Osteocyte (in vitro differentiated cells): ENCODE measurements around the gene ZNF677. TPM values are rescaled to one million over a fixed set of nuclear protein-coding genes. Genes with fewer than 3 reads are reported as not detected.
"Not testable (repeated sequence)": the region's sequence is repeated elsewhere in the genome, so short reads cannot be mapped to it uniquely, and the experiment has no call there.

Source experiments
- DNase-seq: peaks from one replicate; pipeline ENCODE4 v3.0.0; 2021; ENCODE audit warnings: mixed read lengths; ENCODE audit not compliant: unreplicated experiment; ENCODE audit errors: extremely low spot score
- H3K27ac Mint-ChIP-seq: one replicate; pipeline ENCODE4 v1.8.0; 2021; ENCODE audit warnings: mild to moderate bottlenecking, mixed read lengths; ENCODE audit not compliant: unreplicated experiment
- H3K27me3 Mint-ChIP-seq: one replicate; pipeline ENCODE4 v1.8.0; 2021; ENCODE audit warnings: mixed read lengths; ENCODE audit not compliant: unreplicated experiment
- H3K36me3 Mint-ChIP-seq: one replicate; pipeline ENCODE4 v1.8.0; 2021; ENCODE audit warnings: mixed read lengths; ENCODE audit not compliant: unreplicated experiment
- H3K4me1 Mint-ChIP-seq: one replicate; pipeline ENCODE4 v1.8.0; 2021; ENCODE audit warnings: mixed read lengths; ENCODE audit not compliant: unreplicated experiment
- H3K4me3 Mint-ChIP-seq: one replicate; pipeline ENCODE4 v1.8.0; 2021; ENCODE audit warnings: mild to moderate bottlenecking, moderate library complexity, mixed read lengths; ENCODE audit not compliant: unreplicated experiment
- H3K9me3 Mint-ChIP-seq: one replicate; pipeline ENCODE4 v1.8.0; 2021; ENCODE audit warnings: mixed read lengths; ENCODE audit not compliant: unreplicated experiment
- total RNA-seq: library from RNA; stranded (reverse); gene quantifications from 2 replicates; pipeline ENCODE4 v1.2.1, GENCODE V29; 2021
- TF ChIP-seq, protein P1 (sequence below): fragments of 200-600 bp; sonication (generic); IDR thresholded peaks from 2 replicates; pipeline ENCODE4 v1.5.0; 2021; ENCODE audit warnings: antibody characterized with exemption, mild to moderate bottlenecking, moderate library complexity

The ZNF677 gene
- total RNA-seq, 1 donor from 2014 or later = 28.4 TPM

DNA sequence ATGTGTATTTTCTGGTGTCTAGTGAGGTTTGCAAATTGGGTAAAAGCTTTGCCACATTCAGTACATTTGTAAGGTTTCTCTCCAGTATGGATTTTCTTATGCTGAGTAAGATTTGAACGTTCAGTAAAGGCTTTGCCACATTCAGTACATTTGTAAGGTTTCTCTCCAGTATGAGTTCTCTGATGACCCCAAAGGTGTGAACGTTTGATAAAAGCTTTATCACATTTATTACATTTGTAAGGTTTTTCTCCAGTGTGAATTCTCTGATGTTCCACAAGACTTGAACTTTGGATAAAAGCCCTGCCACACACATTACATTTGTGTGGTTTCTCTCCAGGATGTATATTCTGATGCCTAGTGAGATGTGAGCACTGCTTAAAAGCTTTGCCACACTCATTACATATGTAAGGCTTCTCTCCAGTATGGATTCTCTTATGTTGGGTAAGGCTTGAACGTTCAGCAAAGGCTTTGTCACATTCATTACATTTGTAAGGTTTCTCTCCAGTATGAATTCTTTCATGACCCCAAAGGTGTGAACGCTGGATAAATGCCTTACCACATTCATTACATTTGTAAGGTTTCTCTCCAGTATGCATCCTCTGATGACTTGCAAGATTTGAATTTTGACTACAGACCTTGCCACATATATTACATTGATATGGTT, 17.4 kb downstream of the ZNF677 start:
- no peak overlapping the region for H3K4me3 Mint-ChIP-seq
- H3K27me3 Mint-ChIP-seq = no peaks in the 10 kb centered on the region
- no peak overlapping the region for H3K27ac Mint-ChIP-seq
- H3K4me1 Mint-ChIP-seq = no peaks in the 10 kb centered on the region
- TF ChIP-seq, protein P1, sequence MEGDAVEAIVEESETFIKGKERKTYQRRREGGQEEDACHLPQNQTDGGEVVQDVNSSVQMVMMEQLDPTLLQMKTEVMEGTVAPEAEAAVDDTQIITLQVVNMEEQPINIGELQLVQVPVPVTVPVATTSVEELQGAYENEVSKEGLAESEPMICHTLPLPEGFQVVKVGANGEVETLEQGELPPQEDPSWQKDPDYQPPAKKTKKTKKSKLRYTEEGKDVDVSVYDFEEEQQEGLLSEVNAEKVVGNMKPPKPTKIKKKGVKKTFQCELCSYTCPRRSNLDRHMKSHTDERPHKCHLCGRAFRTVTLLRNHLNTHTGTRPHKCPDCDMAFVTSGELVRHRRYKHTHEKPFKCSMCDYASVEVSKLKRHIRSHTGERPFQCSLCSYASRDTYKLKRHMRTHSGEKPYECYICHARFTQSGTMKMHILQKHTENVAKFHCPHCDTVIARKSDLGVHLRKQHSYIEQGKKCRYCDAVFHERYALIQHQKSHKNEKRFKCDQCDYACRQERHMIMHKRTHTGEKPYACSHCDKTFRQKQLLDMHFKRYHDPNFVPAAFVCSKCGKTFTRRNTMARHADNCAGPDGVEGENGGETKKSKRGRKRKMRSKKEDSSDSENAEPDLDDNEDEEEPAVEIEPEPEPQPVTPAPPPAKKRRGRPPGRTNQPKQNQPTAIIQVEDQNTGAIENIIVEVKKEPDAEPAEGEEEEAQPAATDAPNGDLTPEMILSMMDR = no peak
- H3K9me3 Mint-ChIP-seq = peaks cover 61% of the 10 kb centered on the region
- peaks cover 52% of the 10 kb centered on the region for H3K36me3 Mint-ChIP-seq
- no peak for DNase-seq

DNA sequence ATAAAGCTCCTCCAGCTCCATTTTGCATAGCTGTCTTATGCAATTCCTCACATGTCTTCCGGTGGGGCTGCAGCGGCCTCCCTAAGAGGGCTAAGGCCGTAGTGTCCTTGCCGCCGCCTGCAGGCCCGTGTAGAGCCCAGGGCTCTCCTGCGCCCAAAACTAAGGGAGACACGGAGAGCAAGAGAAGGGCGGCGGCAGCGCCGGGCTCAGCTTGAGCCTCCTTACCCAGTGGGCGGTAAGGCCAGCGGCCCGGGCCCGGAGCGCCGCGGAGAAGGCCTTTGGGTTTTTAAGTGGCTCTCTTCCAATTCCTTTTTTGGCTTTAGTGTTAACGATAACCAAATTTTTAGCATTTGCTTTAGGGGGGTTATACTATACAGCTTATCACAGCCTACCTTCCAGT, 30.1 kb downstream of the ZNF677 start:
- TF ChIP-seq, protein P1 = no peak
- DNase-seq = no peak
- H3K27ac Mint-ChIP-seq = no peak overlapping the region
- no peak overlapping the region for H3K4me3 Mint-ChIP-seq
- H3K9me3 Mint-ChIP-seq = peaks cover 36% of the 10 kb centered on the region
- no peaks in the 10 kb centered on the region for H3K4me1 Mint-ChIP-seq
- peaks cover 2% of the 10 kb centered on the region for H3K36me3 Mint-ChIP-seq
- H3K27me3 Mint-ChIP-seq = no peaks in the 10 kb centered on the region

DNA sequence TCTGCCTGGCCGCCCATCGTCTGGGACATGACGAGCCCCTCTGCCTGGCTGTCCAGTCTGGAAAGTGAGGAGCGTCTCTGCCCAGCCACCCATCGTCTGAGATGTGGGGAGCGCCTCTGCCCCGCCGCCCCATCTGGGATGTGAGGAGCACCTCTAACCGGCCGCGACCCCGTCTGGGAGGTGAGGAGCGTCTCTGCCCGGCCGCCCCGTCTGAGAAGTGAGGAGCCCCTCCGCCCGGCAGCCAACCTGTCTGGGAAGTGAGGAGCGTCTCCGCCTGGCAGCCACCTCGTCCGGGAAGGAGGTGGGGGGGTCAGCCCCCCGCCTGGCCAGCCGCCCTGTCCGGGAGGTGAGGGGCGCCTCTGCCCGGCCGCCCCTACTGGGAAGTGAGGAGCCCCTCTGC, 32.0 kb downstream of the ZNF677 start:
- not testable (repeated sequence) for H3K27me3 Mint-ChIP-seq, H3K4me1 Mint-ChIP-seq, DNase-seq, H3K36me3 Mint-ChIP-seq, H3K27ac Mint-ChIP-seq, H3K4me3 Mint-ChIP-seq
- H3K9me3 Mint-ChIP-seq = peaks cover 41% of the 10 kb centered on the region

DNA sequence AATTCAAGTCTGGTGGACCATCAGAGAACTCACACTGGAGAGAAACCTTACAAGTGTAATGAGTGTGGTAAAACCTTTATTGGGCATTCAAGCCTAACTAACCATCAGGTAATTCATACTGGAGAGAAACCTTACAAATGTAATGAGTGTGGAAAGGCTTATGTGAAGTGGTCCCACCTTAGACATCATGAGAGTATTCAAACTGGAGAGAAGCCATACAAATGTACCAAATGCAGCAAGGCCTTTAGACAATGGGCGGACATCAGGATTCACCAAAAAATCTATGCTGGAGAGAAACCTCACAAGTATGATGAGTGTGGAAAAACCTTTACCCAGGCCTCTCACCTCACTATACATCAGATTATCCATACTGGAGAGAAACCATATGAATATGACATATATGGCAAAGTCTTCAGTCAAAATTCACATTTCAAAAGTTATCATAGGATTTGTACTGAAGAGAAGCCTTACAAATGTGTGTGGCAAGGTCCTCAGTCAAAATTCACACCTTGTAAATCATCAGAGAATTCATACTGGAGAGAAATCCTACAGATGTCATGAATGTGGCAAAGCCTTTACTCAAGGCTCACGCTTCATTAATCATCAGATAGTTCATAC, 41.9 kb downstream of the ZNF677 start:
- Mint-ChIP-seq H3K27ac (no peak overlapping the region), H3K36me3 (peaks cover 58% of the 10 kb centered on the region)
- DNase-seq = no peak

DNA sequence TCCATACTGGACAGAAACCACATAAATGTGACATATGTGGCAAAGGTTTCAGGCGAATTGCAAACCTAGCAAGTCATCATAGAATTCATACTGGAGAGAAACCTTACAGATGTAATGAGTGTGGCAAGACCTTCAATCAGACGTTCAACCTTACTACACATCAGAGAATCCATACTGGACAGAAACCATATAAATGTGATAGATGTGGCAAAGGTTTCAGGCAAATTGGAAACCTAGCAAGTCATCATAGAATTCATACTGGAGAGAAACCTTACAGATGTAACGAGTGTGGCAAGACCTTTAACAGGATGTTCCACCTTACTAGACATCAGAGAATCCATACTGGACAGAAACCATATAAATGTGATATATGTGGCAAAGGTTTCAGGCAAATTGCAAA, 43.1 kb downstream of the ZNF677 start:
- not testable (repeated sequence) for H3K27ac Mint-ChIP-seq, H3K27me3 Mint-ChIP-seq, DNase-seq, H3K4me1 Mint-ChIP-seq, H3K4me3 Mint-ChIP-seq
- Mint-ChIP-seq H3K36me3 (peaks cover 69% of the 10 kb centered on the region), H3K9me3 (peaks cover 61% of the 10 kb centered on the region)

More for the DNA sequence above, 41.9 kb downstream of the ZNF677 start:
- TF ChIP-seq, protein P1 = no peak
- Mint-ChIP-seq H3K9me3 (peaks cover 51% of the 10 kb centered on the region), H3K4me1 (no peaks in the 10 kb centered on the region), H3K27me3 (no peaks in the 10 kb centered on the region), H3K4me3 (no peak overlapping the region)

DNA sequence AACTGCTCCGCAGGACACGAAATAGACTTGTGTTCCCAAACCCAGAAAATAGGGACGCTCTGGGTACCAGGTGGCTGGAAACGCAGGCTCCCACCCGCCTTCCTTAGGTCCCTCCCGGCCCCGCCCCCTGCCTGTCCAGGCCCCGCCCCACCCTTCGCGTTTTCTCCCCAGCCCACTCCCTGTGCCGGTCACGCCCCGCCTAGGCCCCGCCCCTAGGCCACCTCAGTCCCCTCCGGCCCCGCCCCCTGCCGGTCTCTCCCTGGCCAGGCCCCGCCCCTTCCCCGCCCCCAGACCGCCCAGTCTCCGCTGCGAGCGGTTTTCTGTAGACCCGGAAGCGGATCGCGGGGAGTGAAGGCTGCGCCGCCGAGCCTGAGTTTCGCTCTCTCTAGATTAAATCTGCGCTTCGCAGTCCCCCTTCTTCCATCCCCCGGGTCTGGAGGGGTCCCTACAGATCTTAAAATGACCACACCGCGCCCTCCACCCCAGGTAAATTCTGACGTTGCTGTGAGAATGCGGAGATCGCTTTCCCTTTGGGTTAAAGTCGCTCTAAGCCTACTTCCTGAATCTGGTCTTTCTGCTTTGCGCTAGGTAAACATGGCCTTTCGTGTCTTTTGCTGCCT, 57.8 kb downstream of the ZNF677 start:
- peak; percentile 98 for DNase-seq
- H3K4me1 Mint-ChIP-seq = peaks cover 18% of the 10 kb centered on the region
- H3K4me3 Mint-ChIP-seq = peak overlapping the region; percentile 99
- peak overlapping the region; percentile 98 for H3K27ac Mint-ChIP-seq
- H3K36me3 Mint-ChIP-seq = peaks cover 17% of the 10 kb centered on the region
- no peaks in the 10 kb centered on the region for H3K27me3 Mint-ChIP-seq
- H3K9me3 Mint-ChIP-seq = peaks cover 10% of the 10 kb centered on the region
- TF ChIP-seq, protein P1 = no peak
